Activated T-helper 1 cell treated with Interleukin-2 at 50 U/mL for 16 hours (primary cell): ENCODE measurements around the gene NCL.

Source experiments
- DNase-seq: peaks from one replicate; pipeline ENCODE4 v3.0.0-alpha.2; 2020; ENCODE audit warnings: low read depth

NCL gene, protein sequence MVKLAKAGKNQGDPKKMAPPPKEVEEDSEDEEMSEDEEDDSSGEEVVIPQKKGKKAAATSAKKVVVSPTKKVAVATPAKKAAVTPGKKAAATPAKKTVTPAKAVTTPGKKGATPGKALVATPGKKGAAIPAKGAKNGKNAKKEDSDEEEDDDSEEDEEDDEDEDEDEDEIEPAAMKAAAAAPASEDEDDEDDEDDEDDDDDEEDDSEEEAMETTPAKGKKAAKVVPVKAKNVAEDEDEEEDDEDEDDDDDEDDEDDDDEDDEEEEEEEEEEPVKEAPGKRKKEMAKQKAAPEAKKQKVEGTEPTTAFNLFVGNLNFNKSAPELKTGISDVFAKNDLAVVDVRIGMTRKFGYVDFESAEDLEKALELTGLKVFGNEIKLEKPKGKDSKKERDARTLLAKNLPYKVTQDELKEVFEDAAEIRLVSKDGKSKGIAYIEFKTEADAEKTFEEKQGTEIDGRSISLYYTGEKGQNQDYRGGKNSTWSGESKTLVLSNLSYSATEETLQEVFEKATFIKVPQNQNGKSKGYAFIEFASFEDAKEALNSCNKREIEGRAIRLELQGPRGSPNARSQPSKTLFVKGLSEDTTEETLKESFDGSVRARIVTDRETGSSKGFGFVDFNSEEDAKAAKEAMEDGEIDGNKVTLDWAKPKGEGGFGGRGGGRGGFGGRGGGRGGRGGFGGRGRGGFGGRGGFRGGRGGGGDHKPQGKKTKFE

DNA sequence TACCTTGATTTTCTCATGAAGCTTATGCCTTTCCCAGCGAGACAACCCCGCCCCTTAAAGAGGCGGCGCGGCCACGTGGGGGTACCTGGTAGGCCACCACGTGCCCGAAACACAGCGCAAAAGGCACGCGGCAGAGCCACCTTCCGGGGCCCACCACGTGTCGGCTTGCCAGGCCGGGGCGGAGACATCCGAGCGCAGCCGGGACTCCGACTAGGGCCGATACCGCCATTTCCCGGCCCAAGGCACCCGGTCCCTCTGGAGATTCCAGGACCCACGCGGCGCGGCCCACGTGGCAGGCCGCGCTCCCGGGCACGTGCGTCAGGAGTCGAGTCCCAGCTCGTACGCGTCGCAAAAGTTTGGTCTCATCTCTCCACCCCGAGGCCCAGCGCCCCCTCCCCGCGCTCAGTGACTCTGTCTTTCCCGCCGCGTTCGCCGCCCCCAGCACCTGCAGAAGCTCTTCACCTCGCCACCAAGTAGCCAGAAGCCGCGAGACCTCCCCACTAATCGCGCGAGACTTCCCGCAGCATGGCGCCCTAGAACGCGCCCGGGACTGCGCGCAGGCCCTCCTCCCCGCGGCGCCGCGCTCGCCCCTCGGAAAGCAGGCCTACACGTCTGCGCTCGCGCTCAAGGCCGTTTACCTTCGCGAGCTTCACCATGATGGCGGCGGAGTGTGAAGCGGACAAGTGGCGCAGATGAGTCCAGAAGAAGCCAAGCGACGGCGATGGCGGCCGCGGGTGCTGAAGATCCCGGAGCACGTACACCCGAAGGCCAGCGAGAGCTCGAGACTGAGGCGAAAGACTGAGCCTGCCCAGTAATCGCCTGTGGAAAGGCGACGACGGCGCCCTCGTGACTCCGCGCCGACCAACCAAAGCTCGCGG, at the start of gene NCL:
NCL (minus strand) TSS at position 787 of the 878 bp plus-strand sequence; CDS start at position 656, 131 bp downstream.
- peak; percentile 72 for DNase-seq

DNA sequence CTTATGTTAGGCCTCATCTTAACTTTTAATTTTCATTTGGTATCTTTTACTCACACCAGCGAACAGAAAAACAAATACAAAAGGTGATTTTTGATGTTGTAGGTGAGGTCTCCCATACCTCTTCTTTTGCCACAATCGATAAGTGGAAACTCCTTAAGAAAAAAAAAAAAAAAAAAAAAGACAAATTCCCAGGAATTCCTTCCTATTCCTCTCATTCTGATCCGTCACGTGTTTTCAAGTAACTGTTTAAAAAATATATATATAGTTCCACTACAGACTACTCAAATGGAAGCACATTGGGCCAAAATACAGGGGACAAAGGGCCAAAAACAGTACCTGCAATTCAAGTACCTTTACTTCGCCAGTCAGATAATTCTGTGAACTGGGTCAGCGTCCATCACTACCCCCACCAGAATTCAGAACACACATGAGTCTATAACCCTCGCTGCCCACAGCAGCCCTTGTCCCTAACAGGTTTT, 49.5 kb upstream of the NCL start:
- no peak for DNase-seq

DNA sequence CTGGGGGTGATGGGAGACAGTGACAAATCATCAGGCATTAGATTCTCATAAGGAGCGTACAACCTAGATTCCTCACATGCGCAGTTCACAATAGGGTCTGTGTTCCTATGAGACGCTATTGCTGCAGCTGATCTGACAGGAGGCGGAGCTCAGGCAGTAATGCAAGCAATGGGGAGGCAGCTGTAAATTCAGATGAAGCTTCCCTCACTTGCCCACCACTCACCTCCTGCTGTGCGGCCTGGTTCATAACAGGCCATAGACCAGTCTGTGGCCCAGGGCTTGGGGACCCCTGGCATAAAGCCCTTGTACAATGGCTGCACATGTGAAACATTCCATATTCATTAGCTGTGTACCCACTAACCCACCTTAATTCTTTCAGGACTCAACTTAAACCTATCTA, 47.9 kb upstream of the NCL start:
- DNase-seq, result no peak

DNA sequence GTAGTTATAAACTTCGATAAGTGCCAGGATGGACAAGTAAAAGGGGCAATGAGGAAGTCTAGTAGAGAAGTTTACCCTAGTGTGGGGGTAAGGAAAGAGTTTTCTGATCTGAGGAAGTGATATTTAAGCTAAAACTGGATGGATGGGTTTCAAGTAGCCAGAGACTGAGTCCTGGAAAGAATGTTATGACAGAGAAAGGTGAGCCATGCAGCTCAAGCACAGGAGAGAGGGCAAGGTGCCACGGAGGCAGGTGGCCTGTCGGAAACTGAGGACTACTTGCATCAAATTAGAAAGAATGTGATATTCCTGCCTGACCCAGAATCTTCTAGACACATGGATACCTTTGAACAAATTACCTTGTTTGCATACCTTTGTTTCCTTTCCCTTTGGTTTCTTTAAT, 39.5 kb upstream of the NCL start:
- DNase-seq, result no peak

DNA sequence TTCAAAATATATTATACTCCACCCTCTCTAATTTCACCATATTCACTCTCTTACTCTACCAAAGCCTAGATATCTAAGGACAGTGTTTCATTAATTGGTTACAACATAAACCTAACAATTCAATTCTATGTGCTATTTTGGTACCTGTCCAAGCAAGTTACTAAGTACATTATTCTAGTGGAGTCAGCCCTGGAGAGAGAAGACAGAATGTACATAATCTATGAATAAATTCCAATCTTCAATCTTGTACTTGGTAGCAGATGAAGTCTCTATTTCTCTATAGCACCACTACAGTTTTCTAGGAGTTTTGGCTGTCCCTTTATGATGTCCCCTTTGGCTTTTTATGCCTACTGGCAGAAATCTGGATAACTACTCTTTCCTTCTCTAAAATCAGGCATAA, 38.3 kb upstream of the NCL start:
- no peak for DNase-seq

DNA sequence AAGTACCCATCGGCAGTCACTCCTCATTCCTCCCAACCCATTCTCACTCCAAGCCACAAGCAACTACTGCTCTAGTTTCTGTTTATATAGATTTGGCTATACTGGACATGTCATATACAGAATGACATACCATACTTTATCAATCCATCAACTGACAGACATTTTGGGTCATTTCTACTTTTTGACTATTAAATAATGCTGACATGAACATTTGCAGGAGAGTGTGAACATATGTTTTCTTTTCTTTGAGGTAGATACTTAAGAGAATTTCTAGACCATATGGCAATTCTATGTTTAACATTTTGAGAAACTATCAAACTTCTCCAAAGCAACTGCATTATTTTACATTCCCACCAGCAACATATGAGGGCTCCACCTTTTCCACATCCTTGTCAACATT, 33.4 kb upstream of the NCL start:
- DNase-seq, result no peak

DNA sequence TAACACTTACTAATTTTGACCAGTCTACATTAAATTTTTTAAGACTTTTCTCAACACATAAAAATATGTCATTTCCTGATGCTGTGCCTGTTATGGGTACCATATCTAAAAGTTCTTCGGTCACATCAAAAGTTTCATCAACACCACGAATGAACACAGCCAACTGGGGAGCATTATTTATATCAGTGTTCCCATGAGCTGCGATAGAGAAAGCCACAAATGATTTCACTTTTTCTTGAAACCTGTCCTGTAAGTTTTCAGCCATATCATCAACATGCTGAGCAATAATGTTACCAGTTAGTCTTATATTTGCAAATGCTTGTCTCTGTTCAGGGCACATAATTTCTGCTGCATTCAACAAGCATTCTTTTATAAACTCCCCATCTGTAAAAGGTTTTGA, 30.4 kb upstream of the NCL start:
- no peak for DNase-seq

DNA sequence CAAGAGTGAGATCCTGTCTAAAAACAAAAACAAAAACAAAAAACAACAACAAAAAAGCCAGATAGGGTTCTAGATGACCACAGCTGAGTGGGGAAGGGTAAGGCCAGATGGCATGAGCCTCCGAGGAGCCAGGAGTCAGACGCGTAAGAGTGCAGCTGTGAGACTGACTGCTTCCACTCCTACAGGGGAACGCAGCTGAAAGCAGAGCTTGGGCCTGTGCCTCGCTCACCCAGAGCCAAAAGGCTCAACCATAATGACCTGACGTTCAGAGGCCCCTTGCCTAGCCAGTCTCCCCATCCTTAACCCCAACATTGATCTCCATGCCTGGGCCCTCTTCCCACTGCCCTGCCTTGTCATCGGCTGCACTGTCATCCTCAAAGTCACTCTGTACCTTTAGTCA, 26.5 kb upstream of the NCL start:
- DNase-seq, result no peak

DNA sequence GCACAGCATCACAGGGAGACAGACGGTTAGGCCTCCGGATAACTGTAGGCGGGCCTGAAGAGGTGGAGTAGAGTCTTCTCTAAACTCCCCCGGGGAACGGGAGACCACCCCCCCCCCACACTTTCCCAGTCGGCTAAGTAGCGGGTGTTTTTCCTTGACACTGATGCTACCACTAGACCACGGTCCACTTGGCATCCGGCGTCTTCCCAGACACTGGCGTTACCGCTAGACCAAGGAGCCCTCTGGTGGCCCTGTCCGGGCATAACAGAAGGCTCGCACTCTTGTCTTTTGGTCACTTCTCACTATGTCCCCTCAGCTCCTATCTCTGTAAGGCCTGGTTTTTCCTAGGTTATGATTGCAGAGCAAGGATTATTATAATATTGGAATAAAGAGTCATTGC, 25.7 kb upstream of the NCL start:
- DNase-seq, result no peak

DNA sequence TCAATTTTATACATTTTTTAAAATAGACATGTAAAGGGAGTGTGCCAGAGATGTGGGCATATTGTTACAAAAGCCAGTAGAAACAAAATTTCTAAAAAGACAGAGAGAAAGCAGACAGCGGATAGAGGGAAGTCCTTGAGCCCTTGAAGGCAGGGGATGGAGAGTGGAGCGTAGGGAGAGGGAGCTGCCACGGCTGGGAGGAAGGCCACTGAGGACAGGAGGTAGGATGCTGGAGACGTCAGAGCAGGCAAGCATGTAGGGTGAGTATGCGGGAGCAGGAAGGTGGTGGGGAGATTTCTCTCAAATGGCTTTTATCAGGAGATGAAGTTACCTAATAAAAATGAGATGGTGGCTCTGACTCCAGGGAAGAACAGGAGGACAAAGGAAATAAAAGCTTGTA, 24.0 kb upstream of the NCL start:
- no peak for DNase-seq

DNA sequence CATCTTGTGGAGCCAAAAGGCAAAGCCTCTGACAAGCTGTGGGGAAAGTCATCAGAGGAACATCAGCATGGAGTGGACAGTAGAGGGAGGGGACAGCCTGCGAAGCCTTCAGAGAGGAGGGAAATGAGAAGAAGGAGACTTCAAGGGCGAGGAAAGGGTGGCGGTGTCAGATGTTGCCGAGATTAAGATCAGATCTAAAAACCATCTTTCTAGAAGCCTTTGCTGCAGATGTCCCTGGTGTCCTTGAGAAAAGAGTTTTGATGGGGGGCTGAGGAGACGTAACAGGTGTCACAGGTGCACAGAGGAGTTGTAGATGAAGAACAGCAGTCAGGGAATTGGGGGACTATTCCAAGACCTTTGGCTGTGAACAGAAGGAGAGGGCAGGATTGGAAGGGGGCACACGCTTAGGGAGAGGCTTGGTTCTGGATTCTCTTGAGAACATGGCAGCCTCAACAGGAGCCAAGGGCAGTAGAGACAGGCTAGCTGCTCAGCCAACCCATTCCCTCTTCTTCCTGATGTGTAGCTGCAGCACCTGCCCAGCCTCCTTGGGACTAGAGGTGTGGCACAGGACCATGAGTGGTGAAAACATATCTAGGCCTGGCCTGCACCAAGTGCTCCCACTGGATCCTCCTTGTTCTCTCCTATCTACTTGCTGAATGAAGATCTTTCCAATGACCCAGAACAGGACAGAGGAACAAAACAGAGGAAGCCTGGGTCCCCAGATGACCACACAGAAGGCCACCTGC, 22.7 kb upstream of the NCL start:
- no peak for DNase-seq

DNA sequence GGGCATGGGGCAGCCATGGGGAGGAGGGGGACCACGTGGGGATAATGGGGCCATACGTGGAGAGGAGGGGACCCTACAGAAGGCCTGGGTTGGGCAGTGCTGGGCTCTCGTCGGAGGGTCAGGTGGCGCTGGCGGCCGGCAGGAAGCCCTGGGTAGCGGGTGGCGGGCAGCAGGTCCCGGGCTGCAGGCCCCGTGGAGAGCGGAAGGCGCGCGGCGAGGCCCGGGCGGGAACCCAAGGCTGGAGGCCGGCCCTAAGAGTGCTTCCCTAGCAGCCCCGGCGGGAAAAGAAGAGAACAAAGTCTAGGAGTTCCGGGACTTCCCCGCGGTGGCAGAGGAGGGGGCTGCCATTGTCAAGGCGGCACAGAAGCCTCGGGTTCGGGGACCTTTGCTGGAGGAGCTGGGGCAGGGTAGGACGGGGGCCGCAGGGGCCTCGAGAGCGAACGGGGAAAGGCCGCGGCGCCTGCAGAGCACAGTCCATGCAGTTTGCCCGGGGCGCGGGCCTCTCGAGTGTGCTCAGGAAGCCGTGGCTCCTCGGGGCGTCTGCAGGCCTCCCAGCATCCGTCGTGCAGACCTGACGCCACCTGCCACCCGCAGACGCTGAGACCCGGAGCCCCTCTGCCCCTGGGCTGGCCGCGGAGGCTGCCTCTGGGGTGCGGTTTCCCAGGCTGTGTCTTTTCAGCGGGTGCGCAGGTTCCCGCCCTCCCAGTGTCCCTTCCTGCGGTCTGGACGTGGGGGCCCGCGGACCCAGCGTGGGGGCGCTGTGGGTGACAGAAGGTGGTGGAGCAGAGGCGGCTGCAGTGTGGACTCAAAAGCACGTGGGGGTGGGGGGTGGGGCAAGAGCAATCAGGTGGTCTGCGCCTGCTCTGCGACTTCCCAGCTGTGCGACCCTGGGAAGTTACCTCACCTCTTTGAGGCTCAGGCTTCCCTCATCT, 19.4 kb upstream of the NCL start:
- peak; percentile 8 for DNase-seq

DNA sequence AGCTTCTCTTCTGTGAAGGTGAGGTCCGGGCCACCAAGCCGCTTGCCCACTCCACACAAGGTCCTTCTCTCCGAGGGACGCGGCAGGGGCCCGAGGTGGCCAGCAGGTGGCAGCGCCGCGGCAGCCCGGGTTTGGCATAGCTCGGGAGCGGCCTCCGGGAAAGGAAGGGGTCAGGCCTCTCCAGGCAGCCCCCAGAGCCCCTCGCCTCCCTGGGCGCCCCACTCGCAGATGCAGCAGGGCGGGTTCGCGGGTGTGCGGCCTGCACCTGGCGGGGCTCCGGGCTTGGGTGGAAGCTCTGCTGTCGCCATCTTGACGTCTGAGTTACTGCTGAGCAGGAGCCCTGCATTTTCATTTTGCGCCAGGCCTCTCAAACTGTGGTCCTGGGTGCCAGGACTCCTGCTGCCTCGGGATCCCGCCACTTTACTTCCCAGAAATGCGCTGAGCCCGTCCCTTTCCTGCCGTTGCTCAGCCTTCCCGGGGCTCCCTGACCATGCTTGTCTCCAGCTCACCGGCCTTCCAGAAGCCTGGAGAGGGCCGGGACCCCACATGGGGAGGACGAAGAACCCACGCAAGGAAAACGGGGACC, 18.6 kb upstream of the NCL start:
- DNase-seq, result peak; percentile 56

DNA sequence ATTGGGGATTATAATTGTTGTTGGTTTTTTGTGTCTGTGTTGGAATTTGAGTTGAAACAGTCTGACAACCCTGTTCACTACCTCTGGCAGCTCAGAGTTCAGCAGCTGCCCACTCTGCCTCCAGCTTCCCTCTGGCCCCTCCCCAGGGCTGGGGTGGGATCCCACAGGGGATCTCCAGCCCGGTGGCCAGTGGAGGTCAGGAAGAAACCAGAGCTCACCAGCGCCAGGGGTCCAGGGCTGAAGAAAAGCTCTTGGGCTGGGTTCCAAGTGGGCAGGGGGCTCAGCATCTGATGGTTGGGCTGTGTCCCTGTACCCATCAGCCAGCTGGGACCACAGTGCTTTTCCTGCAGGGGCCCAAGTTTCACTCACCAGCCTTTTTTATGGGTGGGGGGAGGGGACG, 16.5 kb upstream of the NCL start:
- no peak for DNase-seq

DNA sequence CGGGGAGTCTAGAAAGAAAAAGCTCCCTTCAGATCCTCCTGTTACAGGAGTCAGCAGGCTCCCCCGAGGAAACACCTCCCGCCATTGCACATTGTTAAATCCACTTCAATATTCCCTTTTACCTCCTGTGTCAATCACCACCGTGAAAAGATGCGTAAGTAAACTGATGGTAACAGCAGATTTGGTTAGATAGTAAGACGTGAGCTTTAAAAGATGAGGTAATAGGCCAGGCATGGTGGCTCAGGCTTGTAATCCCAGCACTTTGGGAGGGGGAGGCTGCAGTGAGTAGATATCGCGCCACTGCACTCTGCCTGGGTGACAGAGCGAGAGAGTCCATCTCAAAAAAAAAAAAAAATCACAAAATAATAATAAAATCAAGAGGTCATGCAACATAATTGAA, 15.2 kb upstream of the NCL start:
- no peak for DNase-seq

DNA sequence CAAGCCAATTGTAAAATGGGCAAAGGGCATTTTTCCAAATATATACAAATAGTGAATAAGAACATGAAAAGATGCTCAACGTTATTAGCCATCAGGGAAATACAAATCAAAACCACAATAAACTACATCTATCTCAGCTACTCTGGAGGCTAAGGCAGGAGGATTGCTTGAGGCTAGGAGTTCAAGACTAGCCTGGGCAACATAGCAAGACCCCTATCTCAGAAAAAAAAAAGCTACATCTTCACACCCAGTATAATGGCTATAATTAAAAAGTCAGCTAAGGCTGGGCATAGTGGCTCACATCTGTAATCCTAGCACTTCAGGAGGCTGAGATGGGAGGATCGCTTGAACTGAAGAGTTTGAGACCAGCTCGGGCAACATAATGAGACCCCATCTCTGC, 12.6 kb upstream of the NCL start:
- no peak for DNase-seq

DNA sequence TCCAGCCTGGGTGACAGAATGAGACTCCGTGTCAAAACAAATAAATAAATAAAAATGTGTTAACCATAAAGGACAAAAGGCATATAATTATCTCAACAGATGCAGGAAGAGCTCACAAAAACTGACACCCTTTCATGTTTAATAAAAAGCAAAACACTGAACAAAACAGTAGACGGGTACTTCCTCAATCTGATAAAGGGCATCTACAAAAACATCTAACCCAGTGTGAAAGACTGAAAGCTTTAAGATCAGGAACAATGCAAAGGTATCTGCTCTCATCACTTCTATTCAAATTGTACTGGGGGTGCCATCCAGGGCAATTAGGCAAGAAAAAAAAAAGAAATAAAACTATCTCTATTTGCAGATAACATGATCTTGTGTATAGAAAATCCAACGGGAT, 11.7 kb upstream of the NCL start:
- no peak for DNase-seq

DNA sequence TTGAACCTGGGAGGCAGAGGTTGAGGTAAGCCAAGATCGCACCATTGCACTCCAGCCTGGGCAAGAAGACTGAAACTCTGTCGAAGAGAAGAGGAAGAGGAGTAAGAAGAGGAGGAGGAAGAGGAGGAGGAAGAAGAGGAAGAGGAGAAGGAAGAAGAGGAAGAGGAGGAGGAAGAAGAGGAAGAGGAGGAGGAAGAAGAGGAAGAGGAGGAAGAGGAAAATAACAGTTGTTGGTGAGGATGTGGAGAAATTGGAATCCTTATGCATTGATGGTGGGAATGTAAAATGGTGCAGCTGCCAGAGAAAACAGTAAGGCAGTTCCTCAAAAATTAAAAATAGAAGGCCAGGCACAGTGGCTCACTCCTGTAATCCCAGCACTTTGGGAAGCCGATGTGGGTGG, 8.5 kb upstream of the NCL start:
- DNase-seq, result no peak

DNA sequence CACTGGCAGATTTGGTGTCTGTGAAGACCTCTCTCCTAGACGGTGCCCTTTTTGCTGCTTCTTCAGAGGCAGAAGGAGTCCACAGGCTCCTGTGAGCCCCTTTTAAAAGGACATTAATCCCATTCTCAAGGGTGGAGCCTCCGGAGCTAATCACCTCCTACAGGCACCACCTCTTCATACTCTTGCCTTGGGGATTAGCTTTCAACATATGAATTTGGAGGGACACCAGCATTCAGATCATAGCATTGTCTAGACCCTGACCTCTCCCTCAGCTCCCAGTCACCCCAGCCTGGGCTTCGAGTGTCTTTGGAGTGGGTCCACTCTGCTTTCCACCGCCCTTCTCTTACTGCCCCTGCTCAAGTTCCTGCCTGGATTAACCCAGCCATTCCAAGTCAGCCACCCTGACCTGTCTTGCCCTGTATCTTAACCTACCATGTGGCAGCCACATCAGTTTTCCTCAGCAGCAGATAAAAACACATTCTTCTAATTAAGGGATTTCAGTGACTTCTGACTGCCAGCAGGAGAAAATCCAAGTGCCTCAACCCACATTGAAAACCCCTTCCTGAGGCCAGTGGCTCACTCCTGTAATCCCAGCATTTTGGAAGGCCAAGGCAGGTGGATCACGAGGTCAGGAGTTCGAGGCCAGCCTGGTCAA, 6.1 kb upstream of the NCL start:
- no peak for DNase-seq

DNA sequence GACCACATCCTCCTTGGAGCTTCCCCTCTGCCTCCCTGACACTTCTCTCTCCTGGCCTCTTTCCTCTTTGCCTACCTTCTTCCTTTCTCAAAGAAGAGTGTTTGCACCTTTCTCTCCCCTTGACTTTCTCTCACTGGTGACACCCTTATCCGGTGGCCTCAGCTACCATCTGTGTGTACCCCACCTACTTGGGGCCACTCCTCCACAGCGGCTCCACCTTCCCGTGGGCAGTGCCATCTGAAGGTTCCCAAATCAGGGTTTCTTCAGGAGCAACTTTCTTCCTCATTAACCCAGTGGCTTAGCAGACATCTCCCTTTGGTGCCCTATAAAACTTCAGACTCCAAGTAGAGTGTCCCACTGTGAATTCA, 5.3 kb upstream of the NCL start:
- no peak for DNase-seq
